Suprapubic skin (tissue), 3 donors: ENCODE data around the gene VWC2L.

ENCODE experiments used
- CTCF ChIP-seq, 2 donors: fragments of 200-600 bp in 1 of 2; fragments of 450-650 bp in 1 of 2; sonication (generic) in 1 of 2; IDR thresholded peaks; one replicate each; pipeline ENCODE4 v1.5.1; 2016 to 2019; ENCODE audit warnings: antibody characterized with exemption in 2 of 2, mild to moderate bottlenecking in 1 of 2, moderate library complexity in 1 of 2
- POLR2A ChIP-seq, 2 donors: fragments of 450-650 bp; IDR thresholded peaks; one replicate each; pipeline ENCODE4 v1.6.1; 2017; ENCODE audit warnings: antibody characterized with exemption in 2 of 2, mild to moderate bottlenecking in 2 of 2, moderate library complexity in 2 of 2

- TF ChIP-seq CTCF (IDR thresholded peaks at IDR 0.05), result no peak
- no peak for TF ChIP-seq POLR2A (IDR thresholded peaks at IDR 0.05)
Observed at GRCh38 chr2:214377286-214377624, 33.6 kb upstream of the VWC2L start.
